Astrocyte (in vitro differentiated cells and primary cell): ENCODE measurements around the gene ZNF316. TPM values are rescaled to one million over a fixed set of nuclear protein-coding genes. Genes with fewer than 3 reads are reported as not detected.

Experiments
- DNase-seq: peaks from one replicate; pipeline ENCODE4 v3.0.0-alpha.2; 2010; ENCODE audit warnings: low read depth
- FAIRE-seq: peaks from 2 replicates; lab custom pipeline; 2011; peaks lifted over from hg19 to GRCh38; lab: Jason Lieb, UNC
- H2AFZ ChIP-seq: 2 replicates; pipeline ENCODE4 v1.6.0; 2012; ENCODE audit warnings: low read depth, low read length, inconsistent platforms
- H3K27ac ChIP-seq: 2 replicates; pipeline ENCODE4 v1.5.1; 2011; ENCODE audit warnings: low read depth, low read length, inconsistent platforms
- H3K27me3 ChIP-seq: 2 replicates; pipeline ENCODE4 v1.6.0; 2011; ENCODE audit warnings: low read length, inconsistent platforms; ENCODE audit not compliant: insufficient read depth
- H3K36me3 ChIP-seq: 2 replicates; pipeline ENCODE4 v1.5.1; 2011; ENCODE audit warnings: low read length, inconsistent platforms; ENCODE audit not compliant: insufficient read depth
- H3K4me1 ChIP-seq: 2 replicates; pipeline ENCODE4 v1.5.1; 2011; ENCODE audit warnings: low read length, inconsistent platforms; ENCODE audit not compliant: insufficient read depth
- H3K4me2 ChIP-seq: 2 replicates; pipeline ENCODE4 v1.6.0; 2012; ENCODE audit warnings: low read length, inconsistent platforms
- H3K4me3 ChIP-seq: 2 replicates; pipeline ENCODE4 v1.5.1; 2011; ENCODE audit warnings: low read depth, mild to moderate bottlenecking, low read length, inconsistent platforms; ENCODE audit not compliant: insufficient read depth
- H3K79me2 ChIP-seq: 2 replicates; pipeline ENCODE4 v1.6.0; 2012; ENCODE audit warnings: mild to moderate bottlenecking, low read length, inconsistent platforms; ENCODE audit not compliant: insufficient read depth
- H3K9ac ChIP-seq: 2 replicates; pipeline ENCODE4 v1.6.0; 2012; ENCODE audit warnings: mild to moderate bottlenecking, low read length, inconsistent platforms
- H3K9me3 ChIP-seq: 2 replicates; pipeline ENCODE4 v1.5.1; 2012; ENCODE audit warnings: low read depth, mild to moderate bottlenecking, low read length, inconsistent platforms; ENCODE audit not compliant: insufficient read depth
- H4K20me1 ChIP-seq: 2 replicates; pipeline ENCODE4 v1.6.0; 2012; ENCODE audit warnings: low read length, inconsistent platforms; ENCODE audit not compliant: insufficient read depth
- H3K27ac Mint-ChIP-seq: one replicate; pipeline ENCODE4 v1.8.0; 2021; ENCODE audit warnings: mild to moderate bottlenecking, mixed read lengths; ENCODE audit not compliant: unreplicated experiment
- H3K27me3 Mint-ChIP-seq: one replicate; pipeline ENCODE4 v1.8.0; 2021; ENCODE audit warnings: low read depth, mixed read lengths; ENCODE audit not compliant: unreplicated experiment
- H3K36me3 Mint-ChIP-seq: one replicate; pipeline ENCODE4 v1.8.0; 2021; ENCODE audit warnings: low read depth, mixed read lengths; ENCODE audit not compliant: unreplicated experiment
- H3K4me1 Mint-ChIP-seq: one replicate; pipeline ENCODE4 v1.8.0; 2021; ENCODE audit warnings: low read depth, mixed read lengths; ENCODE audit not compliant: unreplicated experiment
- H3K4me3 Mint-ChIP-seq: one replicate; pipeline ENCODE4 v1.8.0; 2021; ENCODE audit warnings: mild to moderate bottlenecking, moderate library complexity, mixed read lengths; ENCODE audit not compliant: unreplicated experiment
- H3K9me3 Mint-ChIP-seq: one replicate; pipeline ENCODE4 v1.8.0; 2021; ENCODE audit warnings: mild to moderate bottlenecking, mixed read lengths; ENCODE audit not compliant: unreplicated experiment
- CTCF ChIP-seq: IDR thresholded peaks from 2 replicates; pipeline ENCODE4 v1.5.1; 2011; ENCODE audit warnings: low read depth, mild to moderate bottlenecking, inconsistent platforms, low read length, moderate library complexity; ENCODE audit not compliant: insufficient read depth
- EZH2 ChIP-seq: IDR thresholded peaks from 2 replicates; pipeline ENCODE4 v1.6.1; 2012; ENCODE audit warnings: mild to moderate bottlenecking, low read length, inconsistent platforms; ENCODE audit not compliant: insufficient read depth
- total RNA-seq: library from RNA; stranded (reverse); gene quantifications from 2 replicates; pipeline ENCODE4 v1.2.1, GENCODE V29; 2021

The ZNF316 gene
- total RNA-seq, 1 donor from 2014 or later, result 22.8 TPM

GRCh38 chr7:6614953-6615722 lies 22.0 kb upstream of the ZNF316 start, which contains the start of gene ZNF853:
TSS of gene ZNF853 (plus strand) at chr7:6615610. CDS start at chr7:6616175, 565 bp downstream.
- no peak for TF ChIP-seq CTCF
- TF ChIP-seq EZH2, result peak; percentile 17
- Mint-ChIP-seq H3K27me3 (peaks cover 14% of the 10 kb centered on the region), H3K36me3 (no peaks in the 10 kb centered on the region), H3K4me1 (no peaks in the 10 kb centered on the region), H3K9me3 (peaks cover 2% of the 10 kb centered on the region), H3K4me3 (peak within 1 kb of the TSS; percentile 75), H3K27ac (peak within 1 kb of the TSS; percentile 23)
- peak within 1 kb of the TSS; percentile 86 for H2AFZ ChIP-seq
- H3K9ac ChIP-seq, result peak within 1 kb of the TSS; percentile 61
- H3K4me1 ChIP-seq, result no peaks in the 10 kb centered on the region
- no peaks in the 10 kb centered on the region for H4K20me1 ChIP-seq
- H3K27me3 ChIP-seq, result peaks cover 4% of the 10 kb centered on the region
- no peaks in the 10 kb centered on the region for H3K79me2 ChIP-seq
- DNase-seq (no peak), FAIRE-seq (no peak)
- no peaks in the 10 kb centered on the region for H3K36me3 ChIP-seq
- peak within 1 kb of the TSS; percentile 87 for H3K4me2 ChIP-seq
- no peak within 1 kb of the TSS for H3K27ac ChIP-seq
- peak within 1 kb of the TSS; percentile 52 for H3K4me3 ChIP-seq
- H3K9me3 ChIP-seq, result no peaks in the 10 kb centered on the region

DNA sequence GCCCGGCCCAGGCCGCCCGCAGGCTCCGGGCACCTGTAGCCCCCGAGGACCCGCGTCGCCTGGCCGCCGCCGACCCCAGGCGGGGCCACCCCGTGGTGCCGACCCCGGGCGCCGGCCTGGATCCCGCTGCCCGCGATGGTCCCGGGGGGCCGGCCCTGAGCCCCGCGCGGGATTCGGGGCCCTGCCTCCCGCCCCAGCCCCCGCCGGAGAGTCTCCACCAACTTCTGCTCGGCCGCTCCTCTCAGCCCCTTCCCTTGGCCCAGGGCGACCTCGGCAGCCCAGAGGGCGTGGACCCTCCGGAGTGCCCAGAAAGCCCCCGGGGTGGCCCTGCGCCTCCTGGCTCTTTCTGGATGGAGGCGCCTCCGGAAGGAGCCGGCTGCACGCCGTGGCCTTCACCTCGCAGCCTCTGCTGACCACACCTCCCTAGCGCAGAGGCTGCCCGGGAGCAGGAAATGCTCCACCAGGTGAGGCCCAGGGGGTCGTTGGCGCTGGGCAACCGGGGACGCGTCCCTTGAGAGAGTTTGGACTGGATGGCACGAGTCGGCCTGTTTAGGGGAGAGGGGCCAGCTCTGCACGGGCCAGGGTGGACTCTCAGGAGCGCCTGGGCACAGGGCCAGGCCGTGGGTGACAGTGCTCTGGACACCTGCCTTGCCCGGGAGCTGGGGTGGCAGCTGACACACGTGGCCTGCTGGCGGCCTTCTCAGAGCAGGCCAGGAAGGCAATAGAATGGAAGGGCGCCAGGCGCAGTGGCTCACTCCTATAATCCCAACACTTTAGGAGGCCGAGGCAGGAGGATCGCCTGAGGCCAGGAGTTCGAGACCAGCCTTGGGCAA lies 21.2 kb upstream of the ZNF316 start:
- Mint-ChIP-seq H3K27ac (no peak overlapping the region), H3K36me3 (peaks cover under 1% of the 10 kb centered on the region), H3K4me3 (peak overlapping the region; percentile 27), H3K9me3 (peaks cover 2% of the 10 kb centered on the region), H3K4me1 (no peaks in the 10 kb centered on the region), H3K27me3 (peaks cover 15% of the 10 kb centered on the region)
- DNase-seq (no peak), FAIRE-seq (no peak)
- TF ChIP-seq CTCF (no peak), EZH2 (peak; percentile 68)
- Histone ChIP-seq H3K4me1 (no peaks in the 10 kb centered on the region), H4K20me1 (no peaks in the 10 kb centered on the region), H3K79me2 (no peaks in the 10 kb centered on the region), H3K27ac (no peak overlapping the region), H3K36me3 (no peaks in the 10 kb centered on the region), H3K9ac (peak overlapping the region; percentile 61), H3K9me3 (no peaks in the 10 kb centered on the region), H3K27me3 (peaks cover 4% of the 10 kb centered on the region), H2AFZ (peak overlapping the region; percentile 86), H3K4me2 (peak overlapping the region; percentile 87), H3K4me3 (peak overlapping the region; percentile 52)
